Rectal smooth muscle tissue (tissue), 1 donor: Measurements from ENCODE around the gene PIK3AP1.

ENCODE experiments used
- H3K27ac ChIP-seq: one replicate; pipeline ENCODE4 v1.7.0; 2013; ENCODE audit warnings: low read depth, low read length, inconsistent platforms
- H3K27me3 ChIP-seq: one replicate; pipeline ENCODE4 v1.7.0; 2013; ENCODE audit warnings: low read length; ENCODE audit not compliant: control insufficient read depth, insufficient read depth
- H3K36me3 ChIP-seq: one replicate; pipeline ENCODE4 v1.7.0; 2013; ENCODE audit warnings: low read length; ENCODE audit not compliant: control insufficient read depth, insufficient read depth
- H3K4me1 ChIP-seq: one replicate; pipeline ENCODE4 v1.7.0; 2013; ENCODE audit warnings: low read length; ENCODE audit not compliant: control insufficient read depth, insufficient read depth
- H3K4me3 ChIP-seq: one replicate; pipeline ENCODE4 v1.7.0; 2013; ENCODE audit warnings: low read length
- H3K9ac ChIP-seq: one replicate; pipeline ENCODE4 v1.7.0; 2013; ENCODE audit warnings: low read length

The PIK3AP1 gene

DNA sequence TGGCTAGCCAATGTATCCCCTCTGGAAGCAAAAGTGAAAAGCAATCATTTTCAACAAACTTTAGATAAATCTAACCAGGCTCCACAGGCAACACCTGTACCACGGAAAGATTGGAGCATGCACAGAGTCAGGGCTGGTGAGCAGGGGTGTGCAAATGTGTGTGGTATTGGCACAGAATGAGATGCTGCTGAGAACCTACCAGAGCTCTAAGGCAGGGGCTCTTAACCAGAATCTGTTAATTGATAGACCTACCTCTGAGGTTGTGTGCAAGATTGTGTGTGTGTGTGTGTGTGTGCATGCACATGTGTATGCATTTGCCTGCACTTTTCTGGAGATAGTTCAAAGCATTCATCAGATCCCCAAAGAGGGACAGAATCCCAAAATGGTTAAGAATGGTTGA, 62.9 kb downstream of the PIK3AP1 start:
- H3K36me3 ChIP-seq: no peaks in the 10 kb centered on the region
- H3K27ac ChIP-seq: no peak overlapping the region

GRCh38 chr10:96656839-96657238, 63.5 kb downstream of the PIK3AP1 start:
- no peaks in the 10 kb centered on the region for H3K4me1 ChIP-seq
- no peak overlapping the region for H3K4me3 ChIP-seq
- H3K36me3 ChIP-seq: no peaks in the 10 kb centered on the region
- no peak overlapping the region for H3K9ac ChIP-seq
- no peaks in the 10 kb centered on the region for H3K27me3 ChIP-seq
- H3K27ac ChIP-seq: no peak overlapping the region

More for the DNA sequence above, 62.9 kb downstream of the PIK3AP1 start:
- H3K27me3 ChIP-seq: no peaks in the 10 kb centered on the region
- H3K4me1 ChIP-seq: no peaks in the 10 kb centered on the region
- no peak overlapping the region for H3K4me3 ChIP-seq
- no peak overlapping the region for H3K9ac ChIP-seq

DNA sequence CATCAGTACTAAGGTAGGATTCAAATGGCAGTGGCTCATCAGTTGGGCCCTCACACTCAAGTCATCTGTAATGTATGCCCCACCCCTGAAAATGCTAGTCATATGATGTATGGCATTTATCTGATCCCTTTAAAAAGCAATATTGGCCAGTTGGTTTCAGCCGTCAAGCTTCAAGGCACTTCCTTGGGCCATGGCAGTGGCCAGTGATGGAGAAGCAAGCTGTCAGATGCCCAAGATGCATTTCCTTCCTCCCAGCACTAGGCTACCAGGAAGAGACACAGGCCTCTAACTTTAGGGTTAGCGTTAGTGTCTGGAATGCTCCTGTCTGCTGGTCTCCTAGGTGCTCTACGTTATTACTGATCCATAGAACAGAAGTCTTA, 64.1 kb downstream of the PIK3AP1 start:
- no peak overlapping the region for H3K9ac ChIP-seq
- H3K36me3 ChIP-seq: no peaks in the 10 kb centered on the region
- H3K4me3 ChIP-seq: no peak overlapping the region
- H3K27me3 ChIP-seq: no peaks in the 10 kb centered on the region
- no peaks in the 10 kb centered on the region for H3K4me1 ChIP-seq
- H3K27ac ChIP-seq: no peak overlapping the region

- H3K27ac ChIP-seq: no peak overlapping the region
- no peaks in the 10 kb centered on the region for H3K27me3 ChIP-seq
These were observed 64.7 kb downstream of the PIK3AP1 start for GRCh38 chr10:96655461-96656197.

GRCh38 chr10:96651998-96652431, 68.3 kb downstream of the PIK3AP1 start:
- Histone ChIP-seq H3K36me3 (peaks cover 3% of the 10 kb centered on the region), H3K4me3 (no peak overlapping the region), H3K9ac (no peak overlapping the region), H3K4me1 (no peaks in the 10 kb centered on the region), H3K27me3 (no peaks in the 10 kb centered on the region), H3K27ac (no peak overlapping the region)

More at GRCh38 chr10:96655461-96656197, 64.7 kb downstream of the PIK3AP1 start:
- no peak overlapping the region for H3K9ac ChIP-seq
- no peak overlapping the region for H3K4me3 ChIP-seq
- no peaks in the 10 kb centered on the region for H3K36me3 ChIP-seq
- no peaks in the 10 kb centered on the region for H3K4me1 ChIP-seq

DNA sequence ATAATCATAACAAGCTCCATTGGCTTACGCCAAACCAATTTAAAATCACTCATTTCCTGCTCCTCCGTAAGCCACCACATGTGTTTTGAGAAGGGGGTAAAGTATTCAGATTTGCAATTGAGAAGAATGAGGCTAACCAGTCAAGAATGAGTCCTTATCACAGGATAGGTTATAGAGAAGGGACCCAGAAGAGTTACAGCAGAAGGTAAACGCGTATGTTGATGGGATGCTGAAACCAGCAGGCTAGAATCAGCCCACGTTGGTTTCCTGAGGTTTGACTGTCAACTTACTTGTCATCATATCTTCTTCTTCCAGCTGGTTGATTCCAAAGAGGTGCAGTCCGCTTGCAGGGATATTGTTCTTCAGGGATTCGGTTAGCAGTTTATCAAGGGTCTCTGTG, 69.4 kb downstream of the PIK3AP1 start:
- H3K27ac ChIP-seq: no peak overlapping the region
- H3K27me3 ChIP-seq: no peaks in the 10 kb centered on the region
- H3K9ac ChIP-seq: no peak overlapping the region
- peaks cover 3% of the 10 kb centered on the region for H3K36me3 ChIP-seq
- no peak overlapping the region for H3K4me3 ChIP-seq
- no peaks in the 10 kb centered on the region for H3K4me1 ChIP-seq

- Histone ChIP-seq H3K4me3 (no peak overlapping the region), H3K36me3 (peaks cover 3% of the 10 kb centered on the region), H3K27ac (no peak overlapping the region), H3K4me1 (no peaks in the 10 kb centered on the region), H3K9ac (no peak overlapping the region), H3K27me3 (no peaks in the 10 kb centered on the region)
These were observed 72.0 kb downstream of the PIK3AP1 start for GRCh38 chr10:96648297-96648696.

- no peaks in the 10 kb centered on the region for H3K4me1 ChIP-seq
- H3K27me3 ChIP-seq: no peaks in the 10 kb centered on the region
- H3K9ac ChIP-seq: no peak overlapping the region
- peaks cover 3% of the 10 kb centered on the region for H3K36me3 ChIP-seq
- H3K27ac ChIP-seq: no peak overlapping the region
- H3K4me3 ChIP-seq: no peak overlapping the region
These were observed 72.8 kb downstream of the PIK3AP1 start for GRCh38 chr10:96647466-96647865.

- peaks cover 3% of the 10 kb centered on the region for H3K36me3 ChIP-seq
- no peaks in the 10 kb centered on the region for H3K4me1 ChIP-seq
- H3K9ac ChIP-seq: no peak overlapping the region
- H3K4me3 ChIP-seq: no peak overlapping the region
- no peaks in the 10 kb centered on the region for H3K27me3 ChIP-seq
- no peak overlapping the region for H3K27ac ChIP-seq
These were observed 73.6 kb downstream of the PIK3AP1 start for GRCh38 chr10:96646751-96647166.

DNA sequence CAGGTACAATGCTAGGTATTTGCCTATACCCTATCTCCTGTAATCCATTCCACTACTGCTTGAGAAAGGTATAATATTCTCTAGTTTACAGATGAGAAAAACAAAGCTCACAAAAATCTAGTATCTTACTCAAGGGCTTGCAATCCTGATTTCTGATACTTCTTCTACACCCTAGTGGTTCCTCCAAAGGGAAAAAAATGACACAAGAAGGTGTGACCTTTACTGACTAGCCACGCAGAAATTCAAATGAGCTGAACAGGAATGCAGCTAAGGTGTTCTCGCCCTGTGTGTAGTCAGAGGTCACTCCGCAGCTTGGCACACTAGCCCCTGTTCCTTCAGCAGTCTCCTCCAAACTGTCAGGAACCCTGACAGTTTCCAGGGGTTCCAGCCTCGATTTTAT, 74.0 kb downstream of the PIK3AP1 start:
- H3K4me1 ChIP-seq: no peaks in the 10 kb centered on the region
- no peak overlapping the region for H3K27ac ChIP-seq
- H3K4me3 ChIP-seq: no peak overlapping the region
- H3K36me3 ChIP-seq: peaks cover 3% of the 10 kb centered on the region
- H3K9ac ChIP-seq: no peak overlapping the region
- H3K27me3 ChIP-seq: no peaks in the 10 kb centered on the region

DNA sequence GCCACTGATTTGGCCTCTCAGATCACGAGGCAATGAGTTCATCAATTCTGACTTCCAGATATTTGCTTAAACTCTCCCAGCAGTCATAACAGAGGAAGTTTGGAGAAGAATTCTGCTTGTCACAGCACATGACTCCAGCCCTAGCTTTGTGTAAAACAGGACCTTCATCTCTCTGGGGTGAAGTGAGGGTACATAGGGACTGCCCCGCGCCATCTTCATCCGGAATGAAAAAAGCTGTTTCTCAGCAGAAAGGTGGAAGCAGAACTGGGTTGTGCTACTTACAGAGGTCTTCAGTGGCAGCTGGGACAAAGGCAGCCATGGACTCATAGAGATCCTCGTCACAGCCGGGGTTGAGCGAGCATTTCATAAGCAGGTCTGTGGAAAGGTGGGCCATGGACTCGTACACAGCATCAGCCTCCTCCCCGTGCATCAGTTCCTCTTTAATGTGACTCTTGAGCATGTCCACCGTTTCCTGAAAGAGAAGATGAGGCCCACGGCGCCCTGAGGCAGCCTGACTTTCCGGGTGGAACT, 75.1 kb downstream of the PIK3AP1 start:
- Histone ChIP-seq H3K27me3 (no peaks in the 10 kb centered on the region), H3K9ac (no peak overlapping the region), H3K4me3 (no peak overlapping the region), H3K27ac (no peak overlapping the region), H3K4me1 (no peaks in the 10 kb centered on the region), H3K36me3 (peaks cover 2% of the 10 kb centered on the region)

DNA sequence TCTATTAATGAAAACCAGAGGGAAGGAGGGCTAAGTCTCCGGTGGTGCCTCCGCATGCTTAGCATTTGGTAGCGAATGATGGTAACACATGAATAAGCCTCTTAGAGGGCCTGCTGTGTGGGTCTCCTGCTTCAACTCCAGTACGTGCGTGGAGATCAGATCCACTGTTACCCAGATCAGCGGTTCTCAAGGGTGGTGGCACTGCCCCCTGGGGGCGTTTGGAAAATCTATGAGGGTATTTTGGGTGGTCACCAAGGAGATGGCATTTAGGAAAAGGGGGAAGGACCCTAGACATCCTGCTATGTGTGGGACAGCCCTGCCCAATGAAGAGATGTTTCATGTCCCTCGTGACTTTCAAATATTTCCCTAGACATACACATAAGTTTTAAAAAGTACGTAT, 76.4 kb downstream of the PIK3AP1 start:
- Histone ChIP-seq H3K9ac (no peak overlapping the region), H3K4me1 (no peaks in the 10 kb centered on the region), H3K27me3 (no peaks in the 10 kb centered on the region), H3K36me3 (no peaks in the 10 kb centered on the region), H3K27ac (no peak overlapping the region), H3K4me3 (no peak overlapping the region)

DNA sequence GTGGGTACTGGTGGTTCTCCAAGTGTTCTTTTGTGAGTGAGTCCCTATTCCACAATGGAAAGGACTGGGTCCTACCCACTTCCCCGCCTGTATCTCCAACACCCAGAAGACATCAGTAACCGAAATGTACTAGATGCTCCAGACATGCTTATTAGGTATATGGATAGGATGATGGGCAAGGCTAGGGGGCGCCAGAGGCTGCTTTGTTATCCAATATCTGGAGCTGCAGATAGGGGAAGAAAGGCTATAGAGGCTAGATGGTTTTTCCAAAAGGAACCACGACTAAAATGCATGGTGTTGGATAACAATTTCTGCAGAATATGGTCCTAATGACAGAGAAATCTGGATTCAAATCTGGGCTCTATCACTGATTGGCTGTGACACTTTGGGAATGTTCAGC, 77.3 kb downstream of the PIK3AP1 start:
- no peaks in the 10 kb centered on the region for H3K27me3 ChIP-seq
- H3K4me3 ChIP-seq: no peak overlapping the region
- no peaks in the 10 kb centered on the region for H3K36me3 ChIP-seq
- no peak overlapping the region for H3K9ac ChIP-seq
- H3K4me1 ChIP-seq: no peaks in the 10 kb centered on the region
- no peak overlapping the region for H3K27ac ChIP-seq
